HG02870 (cell line): ENCODE data around the gene ABCE1.

Experiments
- ATAC-seq: cut with Tn5 transposase; IDR thresholded peaks from one replicate; pipeline ENCODE4 v1.9.1; 2021; ENCODE audit warnings: mild to moderate bottlenecking, moderate library complexity; ENCODE audit not compliant: unreplicated experiment

ABCE1 gene

DNA sequence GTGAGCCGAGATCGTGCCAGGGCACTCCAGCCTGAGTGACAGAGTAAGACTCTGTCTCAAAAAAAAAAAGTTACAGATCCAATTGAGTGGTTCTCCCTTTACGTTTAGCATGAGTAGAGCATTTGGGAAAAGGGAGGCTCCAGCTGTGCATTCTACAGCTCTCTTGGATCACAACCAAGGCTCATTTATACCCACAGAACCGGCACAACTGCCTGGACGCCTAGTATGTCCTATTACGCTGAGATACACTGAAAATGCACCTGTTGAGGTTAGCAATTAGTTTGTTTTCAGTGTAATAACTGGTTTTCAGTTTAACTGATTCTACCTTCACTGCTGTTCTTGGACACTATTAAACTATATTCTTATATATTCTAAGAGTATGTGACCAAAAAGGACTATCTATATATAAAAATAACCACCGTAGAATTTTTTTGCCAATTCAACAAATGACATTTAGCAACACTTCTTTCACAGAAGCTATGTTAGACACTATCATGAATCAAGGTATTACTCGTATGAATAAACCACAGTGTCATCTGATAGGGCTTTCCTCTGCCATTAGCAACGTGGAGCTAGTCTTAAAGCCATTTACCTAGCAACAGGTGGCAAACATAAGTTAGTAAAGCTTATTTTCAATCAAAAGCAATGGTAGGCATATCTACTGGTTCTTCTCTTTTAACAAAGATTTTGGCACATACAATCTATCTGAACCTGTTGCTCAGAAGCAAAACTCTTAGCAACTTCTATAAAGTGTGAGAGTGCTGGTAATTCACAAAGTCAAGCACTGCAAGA, 78.7 kb downstream of the ABCE1 start:
- no peak for ATAC-seq

DNA sequence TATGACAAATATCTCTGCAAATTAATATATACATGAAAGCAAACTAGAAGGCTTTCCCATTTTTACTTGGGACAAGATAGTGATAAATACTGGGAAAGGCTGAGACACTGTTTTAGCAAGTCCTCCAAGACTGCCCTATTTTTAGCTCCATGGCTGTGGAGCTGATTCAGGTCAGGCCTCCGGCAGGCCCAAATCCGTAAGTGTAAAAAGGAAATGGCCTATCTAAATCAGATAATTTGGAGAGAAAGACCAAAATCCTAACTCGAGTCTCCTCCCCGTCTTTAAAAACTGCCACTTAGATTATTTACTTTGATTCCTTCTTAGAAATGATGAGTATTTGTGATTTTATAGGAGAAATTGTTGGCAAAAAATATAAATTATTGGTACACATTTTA, 79.4 kb downstream of the ABCE1 start:
- no peak for ATAC-seq

DNA sequence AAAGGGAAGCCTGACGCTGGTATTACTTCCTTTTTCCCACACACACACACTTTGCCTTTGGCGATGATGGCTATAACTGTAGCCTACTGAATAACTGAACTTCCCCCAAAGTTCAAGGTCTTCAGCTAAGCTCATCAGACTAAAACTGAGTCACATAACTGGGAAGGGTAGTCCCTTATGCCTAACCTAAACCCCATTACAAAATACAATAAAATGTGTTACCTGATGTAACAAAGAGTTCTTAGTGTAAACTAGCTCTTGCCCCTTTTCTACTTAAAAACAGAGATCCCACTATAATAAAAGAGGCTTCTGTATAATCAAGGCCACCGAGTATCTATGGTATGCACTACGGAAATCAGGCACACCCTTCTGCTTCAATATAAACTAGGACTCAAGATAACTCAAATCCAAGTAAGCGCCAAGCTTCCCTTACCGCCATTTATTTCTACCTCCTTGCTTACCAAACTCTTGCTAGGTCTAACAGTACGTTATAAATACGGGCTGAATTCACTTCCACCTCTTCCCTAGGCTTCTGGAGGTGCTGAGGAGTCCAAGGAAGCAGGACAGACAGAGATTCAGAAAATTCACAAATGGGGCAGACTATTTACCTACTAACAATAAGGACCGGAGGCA, 79.9 kb downstream of the ABCE1 start:
- ATAC-seq = no peak

DNA sequence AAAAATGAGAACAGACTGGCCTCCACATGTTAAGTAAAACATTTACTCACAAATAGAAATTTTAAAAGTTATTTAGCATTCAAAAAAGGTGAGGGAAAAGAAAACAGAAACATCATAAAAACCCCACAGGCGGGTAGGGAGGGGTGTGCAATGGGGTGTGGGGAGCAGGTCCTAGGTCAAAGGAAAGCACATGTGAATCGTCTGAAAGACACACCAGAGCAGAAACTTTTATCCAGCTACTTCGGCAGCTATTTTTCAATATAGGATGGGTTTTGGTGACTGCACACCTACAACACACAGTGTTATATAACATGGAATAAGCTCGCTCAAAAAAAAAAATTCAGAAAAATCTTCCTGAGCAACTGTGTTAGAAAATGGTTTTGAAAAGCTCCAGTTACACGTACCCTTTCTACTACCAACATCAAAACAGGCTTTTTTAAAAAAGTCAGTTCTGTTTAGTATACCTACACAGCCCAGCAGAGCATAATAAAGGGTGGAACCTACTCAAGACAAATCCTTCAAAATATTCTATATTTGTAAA, 80.7 kb downstream of the ABCE1 start:
- no peak for ATAC-seq
